ENCODE data around the gene SLC44A1. TPM values are rescaled to one million over a fixed set of nuclear protein-coding genes. Genes with fewer than 3 reads are reported as not detected.

The SLC44A1 gene
- total RNA-seq, 1 donor from 2014 or later: 13.9 TPM

- no peak for DNase-seq (ENCODE audit: low read depth, low spot score)
- Mint-ChIP-seq H3K4me3 (no peak overlapping the region), H3K27me3 (ENCODE audit: low read depth) (no peaks in the 10 kb centered on the region), H3K36me3 (ENCODE audit: low read depth) (no peaks in the 10 kb centered on the region), H3K4me1 (peaks cover 9% of the 10 kb centered on the region), H3K9me3 (no peaks in the 10 kb centered on the region), H3K27ac (ENCODE audit: unreplicated experiment) (no peak overlapping the region)
- no peak for TF ChIP-seq CTCF (conservative IDR thresholded peaks at IDR 0.05)
Observed at GRCh38 chr9:105441616-105442160, 197.2 kb downstream of the SLC44A1 start.

GRCh38 chr9:105443121-105443520, 198.7 kb downstream of the SLC44A1 start:
- H3K36me3 Mint-ChIP-seq (ENCODE audit: low read depth): no peaks in the 10 kb centered on the region
- no peak for TF ChIP-seq CTCF (conservative IDR thresholded peaks at IDR 0.05)
- H3K27me3 Mint-ChIP-seq (ENCODE audit: low read depth): no peaks in the 10 kb centered on the region
- peaks cover 7% of the 10 kb centered on the region for H3K4me1 Mint-ChIP-seq
- H3K9me3 Mint-ChIP-seq: no peaks in the 10 kb centered on the region
- H3K27ac Mint-ChIP-seq (ENCODE audit: unreplicated experiment): no peak overlapping the region
- H3K4me3 Mint-ChIP-seq: no peak overlapping the region
- no peak for DNase-seq (ENCODE audit: low read depth, low spot score)

GRCh38 chr9:105444130-105444529, 199.7 kb downstream of the SLC44A1 start:
- no peak overlapping the region for H3K27ac Mint-ChIP-seq (ENCODE audit: unreplicated experiment)

GRCh38 chr9:105445203-105445881, 200.9 kb downstream of the SLC44A1 start:
- Mint-ChIP-seq H3K9me3 (no peaks in the 10 kb centered on the region), H3K4me3 (peak overlapping the region; percentile 62), H3K27me3 (ENCODE audit: low read depth) (no peaks in the 10 kb centered on the region), H3K36me3 (ENCODE audit: low read depth) (no peaks in the 10 kb centered on the region), H3K4me1 (peaks cover 24% of the 10 kb centered on the region), H3K27ac (ENCODE audit: unreplicated experiment) (no peak overlapping the region)
- TF ChIP-seq CTCF (conservative IDR thresholded peaks at IDR 0.05): no peak
- no peak for DNase-seq (ENCODE audit: low read depth, low spot score)

More at GRCh38 chr9:105444130-105444529, 199.7 kb downstream of the SLC44A1 start:
- Mint-ChIP-seq H3K9me3 (no peaks in the 10 kb centered on the region), H3K27me3 (ENCODE audit: low read depth) (no peaks in the 10 kb centered on the region), H3K4me1 (peaks cover 13% of the 10 kb centered on the region), H3K4me3 (peak overlapping the region; percentile 25), H3K36me3 (ENCODE audit: low read depth) (no peaks in the 10 kb centered on the region)
- no peak for TF ChIP-seq CTCF (conservative IDR thresholded peaks at IDR 0.05)
- no peak for DNase-seq (ENCODE audit: low read depth, low spot score)

GRCh38 chr9:105447386-105447813, 202.9 kb downstream of the SLC44A1 start:
- DNase-seq (ENCODE audit: low read depth, low spot score): no peak
- TF ChIP-seq CTCF (conservative IDR thresholded peaks at IDR 0.05): no peak
- peaks cover 36% of the 10 kb centered on the region for H3K4me1 Mint-ChIP-seq
- H3K36me3 Mint-ChIP-seq (ENCODE audit: low read depth): no peaks in the 10 kb centered on the region
- peak overlapping the region; percentile 98 for H3K27ac Mint-ChIP-seq (ENCODE audit: unreplicated experiment)
- no peaks in the 10 kb centered on the region for H3K27me3 Mint-ChIP-seq (ENCODE audit: low read depth)
- H3K4me3 Mint-ChIP-seq: peak overlapping the region; percentile 95
- H3K9me3 Mint-ChIP-seq: no peaks in the 10 kb centered on the region
